Activated CD4-positive, alpha-beta memory T cell treated with anti-CD3 and anti-CD28 coated beads, Interleukin-2, amount 10 ng/mL, durations not matched to agents 7 days and 5 days (primary cell): ENCODE data around the gene IGLL1. TPM values are rescaled to one million over a fixed set of nuclear protein-coding genes. Genes with fewer than 3 reads are reported as not detected.
"Not testable (repeated sequence)": the region's sequence is repeated elsewhere in the genome, so short reads cannot be mapped to it uniquely, and the experiment has no call there.

Experiments used
- CTCF ChIA-PET: fragments of 350-600 bp; sonication (Branson Sonifier 250); formaldehyde crosslinking; loops from one replicate; lab custom pipeline; 2021; ENCODE audit warnings: antibody characterized with exemption, inconsistent platforms; lab: Charles Lee
- POLR2A ChIA-PET: fragments of 350-600 bp; sonication (Branson Sonifier 250); formaldehyde crosslinking; loops from one replicate; lab custom pipeline; 2021; ENCODE audit warnings: antibody characterized with exemption; lab: Charles Lee
- DNase-seq: peaks from one replicate; pipeline ENCODE4 v3.0.0-alpha.2; 2020
- H3K27ac Mint-ChIP-seq: one replicate; pipeline ENCODE4 v1.8.0; 2021; ENCODE audit warnings: mild to moderate bottlenecking, mixed read lengths
- H3K27me3 Mint-ChIP-seq: one replicate; pipeline ENCODE4 v1.8.0; 2021; ENCODE audit warnings: mixed read lengths
- H3K36me3 Mint-ChIP-seq: one replicate; pipeline ENCODE4 v1.8.0; 2021; ENCODE audit warnings: low read depth, mixed read lengths
- H3K4me1 Mint-ChIP-seq: one replicate; pipeline ENCODE4 v1.8.0; 2021; ENCODE audit warnings: mixed read lengths
- H3K4me3 Mint-ChIP-seq: one replicate; pipeline ENCODE4 v1.8.0; 2021; ENCODE audit warnings: mild to moderate bottlenecking, mixed read lengths
- H3K9me3 Mint-ChIP-seq: one replicate; pipeline ENCODE4 v1.8.0; 2021; ENCODE audit warnings: mixed read lengths
- total RNA-seq, 2 experiments: library from RNA; stranded (reverse); gene quantifications; one replicate each; pipeline ENCODE4 v1.2.3, GENCODE V29; 2021

Gene IGLL1
- total RNA-seq, 2 experiments from 2014 or later, result 2.2 to 2.3 TPM

GRCh38 chr22:23566705-23567475 lies 13.2 kb downstream of the IGLL1 start:
- H3K27ac Mint-ChIP-seq, result no peak overlapping the region
- no peaks in the 10 kb centered on the region for H3K36me3 Mint-ChIP-seq
- CTCF ChIA-PET, result no interaction called here
- H3K9me3 Mint-ChIP-seq, result no peaks in the 10 kb centered on the region
- POLR2A ChIA-PET, result no interaction called here
- no peak for DNase-seq
- peaks cover 30% of the 10 kb centered on the region for H3K27me3 Mint-ChIP-seq
- no peak overlapping the region for H3K4me3 Mint-ChIP-seq
- H3K4me1 Mint-ChIP-seq, result peaks cover 10% of the 10 kb centered on the region

DNA sequence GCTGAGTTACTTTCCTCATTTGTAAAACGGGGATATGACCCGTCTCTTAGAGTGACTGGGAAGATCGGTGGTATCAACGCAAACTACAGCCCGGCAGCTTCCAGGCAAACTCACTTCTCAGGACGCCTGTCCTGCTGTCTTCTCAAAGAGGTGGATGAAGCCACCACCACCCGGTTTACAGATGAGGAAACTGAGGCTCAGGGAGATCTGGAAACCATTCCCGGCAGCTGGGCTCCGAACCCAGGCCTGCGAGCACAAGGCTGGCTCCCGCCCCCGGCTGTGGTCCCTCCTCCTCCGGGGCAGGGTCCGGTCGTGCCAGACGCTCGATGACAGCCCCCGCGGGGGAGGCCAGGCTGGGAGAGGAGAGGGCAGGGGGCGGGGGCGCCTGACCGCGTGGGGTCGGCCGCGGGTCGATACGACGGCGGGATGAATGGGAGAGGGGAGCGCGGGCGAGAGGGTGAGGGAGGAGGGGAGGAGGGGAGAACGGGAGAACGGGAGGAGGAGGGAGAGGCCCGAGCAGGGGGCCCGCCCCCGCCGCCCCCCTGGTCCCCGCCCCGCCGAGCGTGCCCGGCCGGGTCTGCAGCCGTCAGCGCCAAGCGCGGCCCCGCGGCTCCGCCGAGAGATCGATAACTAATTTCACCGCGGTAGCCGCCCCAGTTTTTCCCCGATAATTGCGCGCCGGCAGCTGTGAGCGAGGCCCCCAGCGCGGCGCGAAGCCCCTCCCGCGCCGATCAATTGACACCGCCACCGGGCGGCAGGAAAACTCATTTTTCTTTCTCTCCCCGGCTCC lies 14.0 kb downstream of the IGLL1 start:
- Mint-ChIP-seq H3K27me3 (peaks cover 30% of the 10 kb centered on the region), H3K4me1 (peaks cover 10% of the 10 kb centered on the region), H3K36me3 (no peaks in the 10 kb centered on the region), H3K4me3 (peak overlapping the region; percentile 51), H3K27ac (no peak overlapping the region), H3K9me3 (no peaks in the 10 kb centered on the region)
- POLR2A ChIA-PET, result no interaction called here
- no peak for DNase-seq
- CTCF ChIA-PET, result no interaction called here

GRCh38 chr22:23565305-23565914 lies 14.7 kb downstream of the IGLL1 start:
- no peak for DNase-seq
- CTCF ChIA-PET, result interaction anchor here (0.6 to 0.7 kb wide), 2 partner anchors 158 to 477 kb away, joined by 5 to 7 read pairs; no protein-coding TSS in a partner anchor
- Mint-ChIP-seq H3K4me1 (peaks cover 10% of the 10 kb centered on the region), H3K4me3 (peak overlapping the region; percentile 51), H3K9me3 (no peaks in the 10 kb centered on the region), H3K36me3 (no peaks in the 10 kb centered on the region), H3K27ac (no peak overlapping the region), H3K27me3 (peaks cover 30% of the 10 kb centered on the region)
- POLR2A ChIA-PET, result no interaction called here

DNA sequence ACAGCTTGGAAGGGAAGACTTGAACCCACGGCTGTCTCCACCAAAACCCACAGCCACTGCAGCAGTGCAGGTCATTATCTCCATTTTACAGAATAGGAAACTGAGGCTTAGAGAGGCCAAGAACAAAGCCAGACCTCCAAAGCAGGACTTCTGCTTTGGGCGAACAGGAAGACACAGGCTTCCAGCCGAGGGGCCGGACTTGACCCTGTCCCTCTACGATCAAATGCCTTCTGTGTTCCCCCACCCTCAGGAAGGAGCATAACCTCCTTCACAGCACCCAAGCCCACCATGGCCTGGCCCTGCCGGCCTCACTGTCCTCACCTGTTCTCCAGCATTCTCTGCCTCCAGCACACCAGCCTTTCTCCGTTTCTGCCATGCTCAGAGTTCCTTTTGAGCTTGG lies 15.8 kb downstream of the IGLL1 start:
- no peak overlapping the region for H3K27ac Mint-ChIP-seq
- peaks cover 33% of the 10 kb centered on the region for H3K27me3 Mint-ChIP-seq
- no peak overlapping the region for H3K4me3 Mint-ChIP-seq
- no peak for DNase-seq
- H3K4me1 Mint-ChIP-seq, result peaks cover 10% of the 10 kb centered on the region
- POLR2A ChIA-PET, result no interaction called here
- no peaks in the 10 kb centered on the region for H3K9me3 Mint-ChIP-seq
- no peaks in the 10 kb centered on the region for H3K36me3 Mint-ChIP-seq
- CTCF ChIA-PET, result interaction anchor here (0.7 kb wide), 1 partner anchor 157 kb away, joined by 5 read pairs; no protein-coding TSS in a partner anchor

DNA sequence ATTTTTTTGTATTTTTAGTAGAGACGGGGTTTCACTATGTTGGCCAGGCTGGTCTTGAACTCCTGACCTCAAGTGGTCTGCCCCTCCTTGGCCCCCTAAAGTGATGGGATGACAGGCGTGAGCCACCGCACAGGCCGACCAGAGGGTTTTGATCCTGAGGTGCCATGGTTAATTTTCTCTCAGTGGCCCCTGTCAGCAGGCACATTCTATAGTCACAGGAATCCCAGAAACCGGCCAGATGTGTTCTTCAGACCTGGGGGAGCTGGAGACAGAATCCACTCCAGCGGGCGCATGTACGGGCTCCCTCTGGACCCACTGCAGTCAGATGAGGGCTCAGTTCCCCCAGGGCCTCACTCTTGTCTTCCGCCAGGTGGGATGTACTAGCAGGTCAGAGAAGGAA lies 17.0 kb downstream of the IGLL1 start:
- Mint-ChIP-seq H3K4me3 (no peak overlapping the region), H3K27ac (no peak overlapping the region), H3K4me1 (peaks cover 10% of the 10 kb centered on the region), H3K27me3 (peaks cover 29% of the 10 kb centered on the region), H3K36me3 (no peaks in the 10 kb centered on the region), H3K9me3 (no peaks in the 10 kb centered on the region)
- DNase-seq, result no peak
- POLR2A ChIA-PET, result no interaction called here
- CTCF ChIA-PET, result interaction anchor here (0.7 kb wide), 1 partner anchor 1460 kb away, joined by 4 read pairs; no protein-coding TSS in a partner anchor

DNA sequence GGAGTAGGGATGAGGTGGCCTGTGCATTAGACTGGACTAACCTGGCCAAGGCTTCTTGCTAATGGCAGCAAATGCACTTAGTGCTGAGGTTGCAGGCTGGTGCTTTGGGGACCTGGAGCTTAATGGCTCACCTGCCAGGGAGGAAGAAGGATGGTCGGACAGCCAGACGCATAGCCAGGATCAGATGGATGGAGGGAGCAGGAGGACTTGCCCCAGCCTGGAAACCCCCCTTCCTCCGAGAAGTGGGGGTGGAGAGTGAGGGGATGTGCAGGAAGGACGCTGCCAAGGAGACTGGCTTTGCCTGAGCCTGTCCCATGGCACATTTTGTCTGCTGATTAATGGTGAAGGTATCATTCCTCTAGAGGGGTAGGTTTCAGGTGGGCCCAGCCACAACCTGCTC lies 17.9 kb downstream of the IGLL1 start:
- Mint-ChIP-seq H3K9me3 (no peaks in the 10 kb centered on the region), H3K4me3 (no peak overlapping the region), H3K36me3 (no peaks in the 10 kb centered on the region), H3K4me1 (peaks cover 10% of the 10 kb centered on the region), H3K27ac (no peak overlapping the region), H3K27me3 (peaks cover 24% of the 10 kb centered on the region)
- POLR2A ChIA-PET, result no interaction called here
- CTCF ChIA-PET, result interaction anchor here (0.7 kb wide), 1 partner anchor 1461 kb away, joined by 4 read pairs; no protein-coding TSS in a partner anchor
- no peak for DNase-seq

DNA sequence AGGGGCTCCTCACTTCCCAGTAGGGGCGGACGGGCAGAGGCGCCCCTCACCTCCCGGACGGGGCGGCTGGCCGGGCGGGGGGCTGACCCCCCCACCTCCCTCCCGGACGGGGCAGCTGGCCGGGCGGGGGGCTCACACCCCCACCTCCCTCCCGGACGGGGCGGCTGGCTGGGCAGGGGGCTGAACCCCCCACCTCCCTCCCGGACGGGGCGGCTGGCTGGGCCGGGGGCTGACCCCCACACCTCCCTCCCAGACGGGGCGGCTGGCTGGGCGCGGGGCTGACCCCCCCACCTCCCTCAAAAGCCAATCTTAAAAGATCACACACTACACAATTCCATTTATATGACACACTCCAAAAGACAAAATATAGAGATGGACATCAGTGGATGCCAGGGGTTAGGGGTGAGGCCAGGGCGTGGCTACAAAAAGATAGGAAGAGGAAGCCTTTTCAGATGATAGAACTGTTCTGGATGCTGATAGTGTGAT lies 19.0 kb downstream of the IGLL1 start:
- DNase-seq, H3K4me1 Mint-ChIP-seq, H3K9me3 Mint-ChIP-seq, H3K4me3 Mint-ChIP-seq, CTCF ChIA-PET, H3K27ac Mint-ChIP-seq, H3K36me3 Mint-ChIP-seq, POLR2A ChIA-PET: not testable (repeated sequence)
- peaks cover 17% of the 10 kb centered on the region for H3K27me3 Mint-ChIP-seq

- H3K36me3 Mint-ChIP-seq, H3K27me3 Mint-ChIP-seq, H3K4me1 Mint-ChIP-seq, H3K9me3 Mint-ChIP-seq, H3K27ac Mint-ChIP-seq, DNase-seq, POLR2A ChIA-PET, H3K4me3 Mint-ChIP-seq: not testable (repeated sequence)
- CTCF ChIA-PET, result interaction anchor here (0.9 kb wide), 1 partner anchor 30 kb away, joined by 3 read pairs; no protein-coding TSS in a partner anchor
Measured at GRCh38 chr22:23560215-23560614, 19.9 kb downstream of the IGLL1 start.

DNA sequence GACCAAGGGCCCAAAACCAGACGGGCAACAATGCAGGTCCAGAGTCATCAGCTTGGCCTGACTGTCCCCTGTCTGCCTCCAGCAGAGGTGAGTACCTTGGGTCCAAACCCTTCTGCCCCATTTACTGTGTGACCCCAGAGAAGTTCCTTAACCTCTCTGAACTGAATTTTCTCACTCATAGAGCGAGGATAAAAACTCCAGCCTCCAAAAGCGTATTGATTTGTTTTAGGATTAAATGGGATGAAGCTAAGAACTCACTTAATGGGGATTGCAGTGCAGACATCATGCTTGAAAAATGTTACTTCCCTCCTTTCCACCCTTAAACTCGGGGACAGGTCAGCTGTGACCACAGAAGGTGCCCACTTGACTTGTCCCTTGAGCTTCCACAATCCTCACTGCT lies 22.6 kb downstream of the IGLL1 start:
- CTCF ChIA-PET, result no interaction called here
- H3K36me3 Mint-ChIP-seq, result no peaks in the 10 kb centered on the region

GRCh38 chr22:23557036-23557435 lies 23.1 kb downstream of the IGLL1 start:
- no peaks in the 10 kb centered on the region for H3K36me3 Mint-ChIP-seq
- ChIA-PET POLR2A (no interaction called here), CTCF (no interaction called here)

More for the DNA sequence above, 22.6 kb downstream of the IGLL1 start:
- no peaks in the 10 kb centered on the region for H3K9me3 Mint-ChIP-seq
- peaks cover 4% of the 10 kb centered on the region for H3K27me3 Mint-ChIP-seq
- no peak for DNase-seq
- H3K4me3 Mint-ChIP-seq, result no peak overlapping the region
- POLR2A ChIA-PET, result no interaction called here
- H3K27ac Mint-ChIP-seq, result no peak overlapping the region
- no peaks in the 10 kb centered on the region for H3K4me1 Mint-ChIP-seq

DNA sequence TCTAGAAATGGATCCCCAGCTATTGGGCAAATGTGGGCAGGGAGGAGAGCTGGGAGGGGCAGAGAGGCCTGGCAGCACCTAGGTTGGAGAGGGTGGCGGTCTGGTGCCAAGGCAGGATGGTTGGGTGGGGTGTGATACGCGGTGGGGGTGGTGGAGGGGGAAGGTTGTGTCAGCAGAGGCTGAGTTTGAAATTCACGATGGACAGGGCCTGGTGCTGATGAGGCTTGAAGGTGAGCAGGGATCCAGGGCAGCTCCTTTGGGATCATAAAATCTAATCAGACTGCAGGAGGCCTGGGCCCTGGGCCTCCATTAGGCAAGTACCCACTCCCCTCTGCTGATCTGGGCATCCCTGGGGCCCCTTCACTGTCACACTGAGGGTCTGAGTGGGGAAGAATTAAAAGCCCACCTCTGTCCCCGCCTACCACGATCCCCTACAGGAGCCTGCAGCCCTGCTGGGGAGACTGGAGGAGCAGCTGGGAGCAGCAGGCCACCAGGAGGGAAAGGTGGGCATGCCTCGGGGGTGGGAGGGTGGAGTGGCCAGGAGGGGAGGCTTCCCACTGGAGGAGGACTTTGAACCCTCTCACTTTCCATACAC lies 24.0 kb downstream of the IGLL1 start:
- no peak overlapping the region for H3K27ac Mint-ChIP-seq
- no peaks in the 10 kb centered on the region for H3K4me1 Mint-ChIP-seq
- no peak for DNase-seq
- peaks cover 4% of the 10 kb centered on the region for H3K27me3 Mint-ChIP-seq
- H3K4me3 Mint-ChIP-seq, result no peak overlapping the region
- no peaks in the 10 kb centered on the region for H3K9me3 Mint-ChIP-seq
- CTCF ChIA-PET, result no interaction called here
- H3K36me3 Mint-ChIP-seq, result no peaks in the 10 kb centered on the region
- POLR2A ChIA-PET, result no interaction called here

More at GRCh38 chr22:23557036-23557435, 23.1 kb downstream of the IGLL1 start:
- Mint-ChIP-seq H3K27me3 (peaks cover 4% of the 10 kb centered on the region), H3K4me3 (no peak overlapping the region), H3K27ac (no peak overlapping the region), H3K9me3 (no peaks in the 10 kb centered on the region), H3K4me1 (no peaks in the 10 kb centered on the region)
- DNase-seq, result no peak

GRCh38 chr22:23555118-23555517 lies 25.0 kb downstream of the IGLL1 start:
- H3K9me3 Mint-ChIP-seq, result no peaks in the 10 kb centered on the region
- peaks cover 4% of the 10 kb centered on the region for H3K27me3 Mint-ChIP-seq

More at GRCh38 chr22:23555118-23555517, 25.0 kb downstream of the IGLL1 start:
- Mint-ChIP-seq H3K4me1 (no peaks in the 10 kb centered on the region), H3K27ac (no peak overlapping the region), H3K4me3 (no peak overlapping the region), H3K36me3 (no peaks in the 10 kb centered on the region)
- POLR2A ChIA-PET, result no interaction called here
- CTCF ChIA-PET, result no interaction called here
- DNase-seq, result no peak
